ENCODE data around the gene KPNA6. TPM values are rescaled to one million over a fixed set of nuclear protein-coding genes. Genes with fewer than 3 reads are reported as not detected.

The KPNA6 gene
- total and polyA plus RNA-seq, 8 donors: 30.6 to 73.2 (median 35.2) TPM

DNA sequence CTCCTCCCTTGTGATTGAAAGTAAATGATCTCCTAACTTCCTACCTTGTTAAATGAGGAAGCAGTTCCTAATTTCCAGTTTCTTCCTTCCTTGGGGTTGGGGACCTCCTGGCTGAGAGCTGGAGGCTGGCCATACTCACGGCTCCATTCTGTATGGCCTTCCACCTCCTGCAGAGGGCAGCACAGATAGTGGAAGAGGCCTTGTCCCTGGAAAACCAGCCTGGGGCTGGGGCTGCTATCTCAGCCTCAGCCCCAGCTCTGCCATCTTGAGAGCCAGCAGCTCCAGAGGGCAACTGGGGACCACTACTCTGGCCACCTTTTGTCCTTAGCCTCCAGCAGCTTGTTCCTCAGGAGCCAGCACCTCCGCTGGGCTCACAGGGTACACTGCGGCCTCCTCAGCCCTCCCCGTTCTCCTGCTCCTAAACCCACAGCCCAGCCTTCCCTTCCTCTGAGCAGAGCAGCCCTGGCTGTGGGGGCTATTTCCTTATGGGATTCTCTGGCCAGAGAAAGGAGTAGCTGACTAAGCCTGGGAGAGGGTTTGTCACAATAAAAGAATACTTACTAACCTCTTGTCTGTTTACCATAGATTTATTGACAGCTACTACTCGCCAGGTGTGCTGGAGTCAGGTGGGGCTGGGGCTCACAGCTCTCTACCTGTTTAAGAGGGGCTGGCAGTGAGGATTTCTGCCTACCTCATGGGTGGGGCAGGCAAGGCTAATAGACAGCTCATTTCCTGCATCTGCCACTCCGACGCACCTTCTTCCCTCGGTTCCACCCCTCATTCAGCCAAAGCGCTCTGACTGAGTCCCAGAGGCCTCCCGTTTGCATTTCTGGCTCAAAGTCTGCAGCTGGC, 108.0 kb downstream of the KPNA6 start:
- Histone ChIP-seq H3K27me3 (no peaks in the 10 kb centered on the region), H3K27ac (no peak overlapping the region), H3K9me3 (no peaks in the 10 kb centered on the region), H3K4me3 (no peak overlapping the region), H3K36me3 (peaks cover 0 to 53% of the 10 kb centered on the region in 2 donors), H3K4me1 (peaks cover 4 to 15% of the 10 kb centered on the region in 2 donors)
- intact Hi-C loops (cut with DNase I): no loop called here
- TF ChIP-seq, protein P1, sequence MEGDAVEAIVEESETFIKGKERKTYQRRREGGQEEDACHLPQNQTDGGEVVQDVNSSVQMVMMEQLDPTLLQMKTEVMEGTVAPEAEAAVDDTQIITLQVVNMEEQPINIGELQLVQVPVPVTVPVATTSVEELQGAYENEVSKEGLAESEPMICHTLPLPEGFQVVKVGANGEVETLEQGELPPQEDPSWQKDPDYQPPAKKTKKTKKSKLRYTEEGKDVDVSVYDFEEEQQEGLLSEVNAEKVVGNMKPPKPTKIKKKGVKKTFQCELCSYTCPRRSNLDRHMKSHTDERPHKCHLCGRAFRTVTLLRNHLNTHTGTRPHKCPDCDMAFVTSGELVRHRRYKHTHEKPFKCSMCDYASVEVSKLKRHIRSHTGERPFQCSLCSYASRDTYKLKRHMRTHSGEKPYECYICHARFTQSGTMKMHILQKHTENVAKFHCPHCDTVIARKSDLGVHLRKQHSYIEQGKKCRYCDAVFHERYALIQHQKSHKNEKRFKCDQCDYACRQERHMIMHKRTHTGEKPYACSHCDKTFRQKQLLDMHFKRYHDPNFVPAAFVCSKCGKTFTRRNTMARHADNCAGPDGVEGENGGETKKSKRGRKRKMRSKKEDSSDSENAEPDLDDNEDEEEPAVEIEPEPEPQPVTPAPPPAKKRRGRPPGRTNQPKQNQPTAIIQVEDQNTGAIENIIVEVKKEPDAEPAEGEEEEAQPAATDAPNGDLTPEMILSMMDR (IDR thresholded peaks at IDR 0.05): peak; percentile 62 to 76
- peak; percentile 88 for ATAC-seq
- DNase-seq: peak in 2 of 4 donors; percentile 48 to 64

DNA sequence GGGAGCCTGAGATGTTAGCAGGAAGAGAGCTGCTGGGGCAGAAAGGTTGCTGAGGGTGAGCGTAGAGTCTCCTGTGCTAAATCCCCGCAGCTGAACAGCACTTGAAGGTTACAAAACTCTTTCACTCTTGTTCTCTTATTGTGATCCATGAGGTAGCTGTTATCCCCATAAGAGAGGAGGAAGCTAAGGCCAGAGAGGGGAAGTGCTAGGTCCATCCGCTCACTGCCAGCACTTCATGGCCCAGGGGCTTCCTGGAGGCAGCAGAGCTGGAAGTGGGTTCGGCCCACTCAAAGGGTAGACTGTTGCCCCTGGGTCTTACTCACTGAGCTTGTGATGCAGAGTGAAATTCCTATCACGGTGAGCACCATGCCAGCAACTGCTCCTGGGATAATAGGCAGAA, 108.7 kb downstream of the KPNA6 start:
- ATAC-seq: no peak
- intact Hi-C loops (cut with DNase I): no loop called here
- Histone ChIP-seq H3K4me3 (no peak overlapping the region), H3K27me3 (no peaks in the 10 kb centered on the region), H3K9me3 (no peaks in the 10 kb centered on the region), H3K4me1 (peaks cover 10 to 22% of the 10 kb centered on the region in 2 donors), H3K27ac (peak overlapping the region in 1 of 2 donors; percentile 45), H3K36me3 (peaks cover 0 to 53% of the 10 kb centered on the region in 2 donors)
- TF ChIP-seq, protein P1 (IDR thresholded peaks at IDR 0.05): no peak
- DNase-seq: no peak

DNA sequence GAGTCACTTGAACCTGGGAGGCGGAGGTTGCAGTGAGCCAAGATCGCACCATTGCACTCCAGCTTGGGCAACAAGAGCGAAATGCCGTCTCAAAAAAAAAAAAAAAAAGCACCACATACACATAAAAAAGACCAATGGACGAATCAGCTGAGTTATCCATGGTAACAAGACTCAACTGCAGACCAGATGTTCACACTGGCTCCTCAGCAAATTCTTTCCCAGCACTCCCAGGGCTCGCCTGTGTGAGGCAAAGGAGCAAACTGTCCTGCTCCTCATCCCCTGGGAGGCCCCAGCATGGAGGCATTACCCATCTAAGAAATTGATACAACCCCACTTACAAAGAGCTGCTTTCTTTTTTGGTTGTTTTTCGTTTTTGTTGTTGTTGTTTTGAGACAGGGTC, 111.2 kb downstream of the KPNA6 start:
- Histone ChIP-seq H3K4me1 (peaks cover 22 to 35% of the 10 kb centered on the region in 2 donors), H3K27ac (no peak overlapping the region), H3K36me3 (peaks cover 0 to 51% of the 10 kb centered on the region in 2 donors), H3K4me3 (no peak overlapping the region), H3K27me3 (no peaks in the 10 kb centered on the region), H3K9me3 (no peaks in the 10 kb centered on the region)
- intact Hi-C loops (cut with DNase I): no loop called here
- DNase-seq: no peak
- TF ChIP-seq, protein P1 (IDR thresholded peaks at IDR 0.05): no peak
- ATAC-seq: no peak

GRCh38 chr1:32220746-32221580, 113.1 kb downstream of the KPNA6 start:
- H3K9me3 ChIP-seq: no peaks in the 10 kb centered on the region
- TF ChIP-seq, protein P1 (IDR thresholded peaks at IDR 0.05): no peak
- intact Hi-C loops (cut with DNase I): no loop called here
- H3K4me1 ChIP-seq: peaks cover 22 to 31% of the 10 kb centered on the region in 2 donors
- no peak for ATAC-seq
- peaks cover 0 to 51% of the 10 kb centered on the region in 2 donors for H3K36me3 ChIP-seq
- DNase-seq: no peak
- no peaks in the 10 kb centered on the region for H3K27me3 ChIP-seq
- peak overlapping the region; percentile 64 to 93 for H3K4me3 ChIP-seq
- peak overlapping the region in 1 of 2 donors; percentile 87 for H3K27ac ChIP-seq

GRCh38 chr1:32221581-32221979, 113.7 kb downstream of the KPNA6 start:
- peak overlapping the region; percentile 64 to 93 for H3K4me3 ChIP-seq
- DNase-seq: no peak
- ATAC-seq: no peak
- peak overlapping the region; percentile 75 to 87 for H3K27ac ChIP-seq
- H3K9me3 ChIP-seq: no peaks in the 10 kb centered on the region
- intact Hi-C loops (cut with DNase I): no loop called here
- TF ChIP-seq, protein P1 (IDR thresholded peaks at IDR 0.05): no peak
- H3K36me3 ChIP-seq: peaks cover 0 to 51% of the 10 kb centered on the region in 2 donors
- H3K4me1 ChIP-seq: peaks cover 22 to 28% of the 10 kb centered on the region in 2 donors
- H3K27me3 ChIP-seq: no peaks in the 10 kb centered on the region

Data from left lung (tissue), 10 donors.